CD14-positive monocyte (primary cell): ENCODE measurements around the gene SNAI1. TPM values are rescaled to one million over a fixed set of nuclear protein-coding genes. Genes with fewer than 3 reads are reported as not detected.

Experiments used
- DNase-seq, 3 donors: peaks; one replicate each; pipeline ENCODE4 v3.0.0-alpha.2; 2011 to 2022
- H2AFZ ChIP-seq: 2 replicates; pipeline ENCODE4 v1.6.0; 2012; ENCODE audit warnings: mild to moderate bottlenecking, low read depth, low read length, inconsistent platforms; ENCODE audit not compliant: insufficient read depth, poor library complexity, severe bottlenecking
- H3K27ac ChIP-seq, 2 donors: 1 replicate in 1 of 2; 2 replicates in 1 of 2; pipeline ENCODE4 v1.5.1; 2012 to 2013; ENCODE audit warnings: low read length in 2 of 2, control low read depth in 1 of 2, inconsistent platforms in 1 of 2, low read depth in 1 of 2, mild to moderate bottlenecking in 1 of 2
- H3K27me3 ChIP-seq, 2 donors: one replicate each; pipeline versions ENCODE4 v1.6.0 to v1.6.1; 2011 to 2013; ENCODE audit warnings: low read length in 2 of 2; ENCODE audit not compliant: control insufficient read depth in 2 of 2, insufficient read depth in 2 of 2
- H3K36me3 ChIP-seq, 2 donors: replicated peaks in 1 of 2; 1 replicate in 1 of 2; 2 replicates in 1 of 2; pipeline versions ENCODE4 v1.5.1 to v1.6.1; 2012 to 2013; ENCODE audit warnings: low read length in 2 of 2, control low read depth in 1 of 2, inconsistent platforms in 1 of 2, mild to moderate bottlenecking in 1 of 2; ENCODE audit not compliant: insufficient read depth in 2 of 2, control insufficient read depth in 1 of 2
- H3K4me1 ChIP-seq, 2 donors: 1 replicate in 1 of 2; 2 replicates in 1 of 2; pipeline versions ENCODE4 v1.5.1 to v1.6.1; 2012 to 2013; ENCODE audit warnings: low read length in 2 of 2, control low read depth in 1 of 2, inconsistent platforms in 1 of 2, mild to moderate bottlenecking in 1 of 2, moderate library complexity in 1 of 2; ENCODE audit not compliant: insufficient read depth in 2 of 2, control insufficient read depth in 1 of 2
- H3K4me2 ChIP-seq: replicated peaks from 2 replicates; pipeline ENCODE3; 2012; ENCODE audit warnings: low read length, moderate library complexity, mild to moderate bottlenecking; ENCODE audit not compliant: poor library complexity, severe bottlenecking; ENCODE audit errors: extremely low read depth
- H3K4me3 ChIP-seq, 3 experiments: fragments of 200-600 bp in 1 of 3; sonication (generic) in 1 of 3; replicated peaks in 1 of 3; 1 replicate in 2 of 3; 2 replicates in 1 of 3; pipeline ENCODE4 v1.5.1; 2011 to 2013; ENCODE audit warnings: low read length in 3 of 3, mild to moderate bottlenecking in 3 of 3, control low read depth in 2 of 3, low read depth in 2 of 3, inconsistent platforms in 1 of 3, moderate library complexity in 1 of 3
- H3K79me2 ChIP-seq: 2 replicates; pipeline ENCODE4 v1.6.0; 2012; ENCODE audit warnings: mild to moderate bottlenecking, control low read depth, inconsistent platforms, low read length, moderate library complexity; ENCODE audit not compliant: insufficient read depth
- H3K9ac ChIP-seq: 2 replicates; pipeline ENCODE4 v1.6.0; 2017; ENCODE audit warnings: low read length, mild to moderate bottlenecking; ENCODE audit not compliant: insufficient read depth, poor library complexity, severe bottlenecking
- H3K9me3 ChIP-seq, 2 donors: replicated peaks in 1 of 2; 1 replicate in 1 of 2; 2 replicates in 1 of 2; pipeline versions ENCODE4 v1.5.1 to v1.6.1; 2012 to 2013; ENCODE audit warnings: low read length in 2 of 2, control low read depth in 1 of 2; ENCODE audit not compliant: control insufficient read depth in 1 of 2, insufficient read depth in 1 of 2
- H4K20me1 ChIP-seq: 2 replicates; pipeline ENCODE4 v1.6.0; 2012; ENCODE audit warnings: mild to moderate bottlenecking, low read length, control low read depth, moderate library complexity; ENCODE audit not compliant: insufficient read depth
- H3K27ac Mint-ChIP-seq, 7 donors: one replicate each; pipeline ENCODE4 v1.8.0; 2020; ENCODE audit warnings: mild to moderate bottlenecking in 7 of 7, mixed read lengths in 7 of 7, moderate library complexity in 6 of 7, inconsistent platforms in 2 of 7
- H3K27me3 Mint-ChIP-seq, 3 donors: one replicate each; pipeline ENCODE4 v1.8.0; 2021 to 2022; ENCODE audit warnings: low read depth in 3 of 3, mild to moderate bottlenecking in 3 of 3, mixed read lengths in 3 of 3, moderate library complexity in 3 of 3, inconsistent platforms in 1 of 3
- H3K36me3 Mint-ChIP-seq, 2 donors: one replicate each; pipeline ENCODE4 v1.8.0; 2020; ENCODE audit warnings: mixed read lengths in 2 of 2, inconsistent platforms in 1 of 2, mild to moderate bottlenecking in 1 of 2
- H3K4me1 Mint-ChIP-seq: one replicate; pipeline ENCODE4 v1.8.0; 2020; ENCODE audit warnings: mild to moderate bottlenecking, mixed read lengths
- H3K4me3 Mint-ChIP-seq, 2 donors: one replicate each; pipeline ENCODE4 v1.8.0; 2020; ENCODE audit warnings: mild to moderate bottlenecking in 2 of 2, mixed read lengths in 2 of 2, moderate library complexity in 1 of 2
- H3K9me3 Mint-ChIP-seq, 7 donors: one replicate each; pipeline ENCODE4 v1.8.0; 2020 to 2022; ENCODE audit warnings: mixed read lengths in 7 of 7, mild to moderate bottlenecking in 6 of 7, moderate library complexity in 6 of 7, inconsistent platforms in 2 of 7
- CTCF ChIP-seq: fragments of 200-600 bp; IDR thresholded peaks from one replicate; pipeline ENCODE4 v1.8.0; 2022; ENCODE audit warnings: antibody characterized with exemption, mild to moderate bottlenecking
- WGBS: methylation state at CpG from one replicate; pipeline ENCODE4 v1.1.5; 2013; ENCODE audit warnings: missing lambda C conversion rate; ENCODE audit not compliant: insufficient coverage; 5-methylcytosine and 5-hydroxymethylcytosine counted together
- intact Hi-C, 2 donors: fragments of 100-400 bp; cut with micrococcal nuclease; formaldehyde crosslinking; loops; one replicate each; pipeline versions ENCODE4 v1.15.0 to v1.15.1; 2023
- polyA plus RNA-seq, 3 donors: library from polyadenylated mRNA; depleted of rRNA in 1 of 3; unstranded in 2 of 3; stranded (reverse) in 1 of 3; fragments of 300-500 nt in 2 of 3; fragments of >200 nt in 1 of 3; fragmentation: Illumina TruSeq in 2 of 3; gene quantifications; 1 replicate in 2 of 3; 2 replicates in 1 of 3; pipeline ENCODE4 v1.2.3, GENCODE V29; 2012 to 2021

The SNAI1 gene
- polyA plus RNA-seq, 3 donors = 2.4 to 181 (median 2.6) TPM

GRCh38 chr20:49983848-49984408 is 1.1 kb downstream of the SNAI1 start:
- H3K4me2 ChIP-seq = peak overlapping the region; percentile 89
- no peak for TF ChIP-seq CTCF
- H3K27me3 Mint-ChIP-seq = peaks cover 18 to 27% (median 22%) of the 10 kb centered on the region in 3 donors
- DNase-seq = no peak
- H3K27me3 ChIP-seq = peaks cover 0 to 10% of the 10 kb centered on the region in 2 donors
- no peak overlapping the region for H3K9ac ChIP-seq
- no peak overlapping the region for H2AFZ ChIP-seq
- 98% methylated on average over 18 of the region's 18 CpGs for WGBS
- H3K36me3 Mint-ChIP-seq = peaks cover 23 to 32% of the 10 kb centered on the region in 2 donors
- peaks cover 7% of the 10 kb centered on the region for H3K79me2 ChIP-seq
- peak overlapping the region in 5 of 7 donors; percentile 46 to 90 (median 82) for H3K27ac Mint-ChIP-seq
- intact Hi-C loops = no loop called here
- H3K4me3 ChIP-seq = peak overlapping the region in 1 of 3 experiments; percentile 86
- peaks cover 24 to 65% of the 10 kb centered on the region in 2 donors for H3K4me1 ChIP-seq
- no peak overlapping the region for H3K27ac ChIP-seq
- H3K4me3 Mint-ChIP-seq = peak overlapping the region; percentile 82 to 85
- no peaks in the 10 kb centered on the region for H3K9me3 Mint-ChIP-seq
- H4K20me1 ChIP-seq = peaks cover 35% of the 10 kb centered on the region
- peaks cover 0 to 12% of the 10 kb centered on the region in 2 donors for H3K36me3 ChIP-seq
- no peaks in the 10 kb centered on the region for H3K9me3 ChIP-seq
- peaks cover 47% of the 10 kb centered on the region for H3K4me1 Mint-ChIP-seq

GRCh38 chr20:49984426-49985153 is 1.8 kb downstream of the SNAI1 start:
- Histone ChIP-seq H3K27me3 (peaks cover 0 to 10% of the 10 kb centered on the region in 2 donors), H3K9me3 (no peaks in the 10 kb centered on the region), H3K36me3 (peaks cover 0 to 12% of the 10 kb centered on the region in 2 donors), H3K4me2 (peak overlapping the region; percentile 89), H3K9ac (no peak overlapping the region), H3K79me2 (peaks cover 7% of the 10 kb centered on the region), H4K20me1 (peaks cover 35% of the 10 kb centered on the region), H3K4me1 (peaks cover 27 to 65% of the 10 kb centered on the region in 2 donors), H3K4me3 (peak overlapping the region in 1 of 3 experiments; percentile 86), H2AFZ (no peak overlapping the region), H3K27ac (no peak overlapping the region)
- TF ChIP-seq CTCF = no peak
- no peak for DNase-seq
- peak overlapping the region in 1 of 2 donors; percentile 85 for H3K4me3 Mint-ChIP-seq
- intact Hi-C loops = no loop called here
- H3K36me3 Mint-ChIP-seq = peaks cover 23 to 34% of the 10 kb centered on the region in 2 donors
- WGBS = 89% methylated on average over 8 of the region's 13 CpGs
- H3K27me3 Mint-ChIP-seq = peaks cover 17 to 25% (median 22%) of the 10 kb centered on the region in 3 donors
- no peak overlapping the region for H3K27ac Mint-ChIP-seq
- peaks cover 50% of the 10 kb centered on the region for H3K4me1 Mint-ChIP-seq
- H3K9me3 Mint-ChIP-seq = no peaks in the 10 kb centered on the region
